SK-N-SH (cell line): ENCODE data around the gene HLA-DRB5.

Experiments
- CHD2 ChIP-seq: fragments of 150-350 bp; IDR thresholded peaks from 2 replicates; pipeline ENCODE4 v1.6.1; 2018; ENCODE audit warnings: low read length; ENCODE audit not compliant: partially characterized antibody
- CTCF ChIP-seq: fragments of 200-600 bp; sonication (generic); IDR thresholded peaks from 2 replicates; pipeline ENCODE4 v1.6.1; 2017; ENCODE audit warnings: antibody characterized with exemption, mild to moderate bottlenecking, moderate library complexity
- FOXJ3 ChIP-seq: sonication (generic); formaldehyde crosslinking; IDR thresholded peaks from 2 replicates; pipeline ENCODE4 v1.5.1; 2020; ENCODE audit warnings: mild to moderate bottlenecking, missing genetic modification reagents
- FOXM1 ChIP-seq: IDR thresholded peaks from 2 replicates; pipeline ENCODE4 v1.4.0; 2012; ENCODE audit warnings: low read depth, mild to moderate bottlenecking
- MXI1 ChIP-seq: IDR thresholded peaks from 2 replicates; pipeline ENCODE4 v1.6.1; 2012; ENCODE audit warnings: mild to moderate bottlenecking, low read depth, low read length, improper control_type of control experiment
- NFIC ChIP-seq: IDR thresholded peaks from 2 replicates; pipeline ENCODE4 v1.4.0; 2012; ENCODE audit warnings: borderline replicate concordance
- POLR2AphosphoS5 ChIP-seq: IDR thresholded peaks from 2 replicates; pipeline ENCODE4 v1.6.1; 2012; ENCODE audit warnings: low read depth, low read length
- ZBTB33 ChIP-seq: IDR thresholded peaks from 2 replicates; pipeline ENCODE4 v1.4.0; 2012; ENCODE audit warnings: low read depth, borderline replicate concordance
- TF ChIP-seq, protein P1 (sequence below): IDR thresholded peaks from 2 replicates; pipeline ENCODE4 v1.6.1; 2012; ENCODE audit warnings: mild to moderate bottlenecking, low read depth, low read length, moderate library complexity

DNA sequence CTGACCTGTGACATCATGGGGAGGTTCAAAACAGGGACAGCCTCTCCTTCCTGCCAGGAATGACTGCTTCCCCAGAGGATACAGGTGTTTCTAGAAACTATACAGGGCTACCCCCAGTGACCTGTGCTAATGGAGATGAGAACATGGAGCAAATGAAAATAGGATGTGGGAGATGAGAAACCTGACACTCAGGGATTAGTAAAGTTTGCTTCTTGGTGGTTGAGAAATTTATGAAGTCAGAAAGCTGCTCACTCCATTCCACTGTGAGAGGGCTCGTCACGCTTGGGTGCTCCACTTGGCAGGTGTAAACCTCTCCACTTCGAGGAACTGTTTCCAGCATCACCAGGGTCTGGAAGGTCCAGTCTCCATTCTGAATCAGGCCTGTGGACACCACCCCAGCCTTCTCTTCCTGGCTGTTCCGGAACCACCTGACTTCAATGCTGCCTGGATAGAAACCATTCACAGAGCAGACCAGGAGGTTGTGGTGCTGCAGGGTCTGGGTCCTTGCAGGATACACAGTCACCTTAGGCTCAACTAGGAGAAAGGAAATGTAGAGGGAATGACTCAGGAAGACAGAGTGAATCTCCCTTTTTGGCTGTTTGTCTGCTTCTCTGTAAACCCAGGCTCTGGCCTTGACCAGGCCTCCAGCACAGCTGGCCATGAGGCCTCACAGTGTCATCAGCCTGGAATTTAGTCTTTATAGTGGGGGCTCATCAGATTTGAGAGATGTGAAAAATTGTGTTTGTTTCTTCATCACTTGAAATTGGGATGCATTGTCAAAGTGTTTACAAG, 10.8 kb downstream of the HLA-DRB5 start:
- TF ChIP-seq CTCF (no peak), FOXM1 (no peak), MXI1 (no peak), POLR2AphosphoS5 (no peak), ZBTB33 (no peak), CHD2 (no peak), NFIC (no peak), FOXJ3 (no peak)
- TF ChIP-seq, protein P1, sequence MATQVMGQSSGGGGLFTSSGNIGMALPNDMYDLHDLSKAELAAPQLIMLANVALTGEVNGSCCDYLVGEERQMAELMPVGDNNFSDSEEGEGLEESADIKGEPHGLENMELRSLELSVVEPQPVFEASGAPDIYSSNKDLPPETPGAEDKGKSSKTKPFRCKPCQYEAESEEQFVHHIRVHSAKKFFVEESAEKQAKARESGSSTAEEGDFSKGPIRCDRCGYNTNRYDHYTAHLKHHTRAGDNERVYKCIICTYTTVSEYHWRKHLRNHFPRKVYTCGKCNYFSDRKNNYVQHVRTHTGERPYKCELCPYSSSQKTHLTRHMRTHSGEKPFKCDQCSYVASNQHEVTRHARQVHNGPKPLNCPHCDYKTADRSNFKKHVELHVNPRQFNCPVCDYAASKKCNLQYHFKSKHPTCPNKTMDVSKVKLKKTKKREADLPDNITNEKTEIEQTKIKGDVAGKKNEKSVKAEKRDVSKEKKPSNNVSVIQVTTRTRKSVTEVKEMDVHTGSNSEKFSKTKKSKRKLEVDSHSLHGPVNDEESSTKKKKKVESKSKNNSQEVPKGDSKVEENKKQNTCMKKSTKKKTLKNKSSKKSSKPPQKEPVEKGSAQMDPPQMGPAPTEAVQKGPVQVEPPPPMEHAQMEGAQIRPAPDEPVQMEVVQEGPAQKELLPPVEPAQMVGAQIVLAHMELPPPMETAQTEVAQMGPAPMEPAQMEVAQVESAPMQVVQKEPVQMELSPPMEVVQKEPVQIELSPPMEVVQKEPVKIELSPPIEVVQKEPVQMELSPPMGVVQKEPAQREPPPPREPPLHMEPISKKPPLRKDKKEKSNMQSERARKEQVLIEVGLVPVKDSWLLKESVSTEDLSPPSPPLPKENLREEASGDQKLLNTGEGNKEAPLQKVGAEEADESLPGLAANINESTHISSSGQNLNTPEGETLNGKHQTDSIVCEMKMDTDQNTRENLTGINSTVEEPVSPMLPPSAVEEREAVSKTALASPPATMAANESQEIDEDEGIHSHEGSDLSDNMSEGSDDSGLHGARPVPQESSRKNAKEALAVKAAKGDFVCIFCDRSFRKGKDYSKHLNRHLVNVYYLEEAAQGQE: no peak
